A549 (cell line): ENCODE results near the gene MSS51. TPM values are rescaled to one million over a fixed set of nuclear protein-coding genes. Genes with fewer than 3 reads are reported as not detected.

ENCODE experiments used
- ATAC-seq, 2 experiments: fragments of 200-7000 bp in 1 of 2; fragments of >200 bp in 1 of 2; cut with Nextera tagmentation in 1 of 2; cut with Tn5 transposase in 1 of 2; 3 replicates each; pipeline versions ENCODE4 v1.8.0 to v1.9.1; 2018 to 2020; ENCODE audit warnings: mild to moderate bottlenecking in 1 of 2, moderate library complexity in 1 of 2
- CTCF ChIA-PET: fragments of 300-600 bp; sonication (Branson Sonifier 250); formaldehyde crosslinking; extraction: SDS; loops from one replicate; lab custom pipeline; 2021; ENCODE audit warnings: antibody characterized with exemption, inconsistent platforms; lab: Yijun Ruan, JAX
- POLR2A ChIA-PET: fragments of 350-600 bp; formaldehyde crosslinking; extraction: SDS; loops from one replicate; lab custom pipeline; 2021; ENCODE audit warnings: antibody characterized with exemption, inconsistent platforms; lab: Yijun Ruan, JAX
- DNase-seq, 2 experiments: peaks; one replicate each; pipeline versions ENCODE4 v3.0.0 to v3.0.0-alpha.2; 2011 to 2016; ENCODE audit warnings: low read depth in 1 of 2, low spot score in 1 of 2
- FAIRE-seq: peaks from 2 replicates; lab custom pipeline; 2011; peaks lifted over from hg19 to GRCh38; lab: Jason Lieb, UNC
- H3K27ac ChIP-seq, 2 experiments: fragments of >200 bp; sonication (Bioruptor Twin); formaldehyde crosslinking; 3 replicates each; pipeline ENCODE4 v1.5.1; 2016 to 2017
- H3K4me1 ChIP-seq: fragments of >200 bp; sonication (Bioruptor Twin); formaldehyde crosslinking; 3 replicates; pipeline ENCODE4 v1.6.1; 2016
- H3K4me2 ChIP-seq: fragments of >200 bp; sonication (Bioruptor Twin); formaldehyde crosslinking; 3 replicates; pipeline ENCODE4 v1.6.1; 2016
- H3K4me3 ChIP-seq: fragments of >200 bp; sonication (Bioruptor Twin); formaldehyde crosslinking; 3 replicates; pipeline ENCODE4 v1.5.1; 2016
- H3K9me3 ChIP-seq: fragments of >200 bp; sonication (Bioruptor Twin); formaldehyde crosslinking; 3 replicates; pipeline ENCODE4 v1.6.1; 2016
- CBX8 ChIP-seq: fragments of 200-600 bp; sonication (generic); IDR thresholded peaks from 2 replicates; pipeline ENCODE4 v1.6.1; 2016
- CHD2 ChIP-seq: fragments of 150-350 bp; IDR thresholded peaks from 2 replicates; pipeline ENCODE4 v1.6.1; 2014; ENCODE audit warnings: low read length; ENCODE audit not compliant: partially characterized antibody
- CHD4 ChIP-seq: fragments of 200-600 bp; sonication (generic); IDR thresholded peaks from 2 replicates; pipeline ENCODE4 v1.6.1; 2016; ENCODE audit warnings: antibody characterized with exemption, mild to moderate bottlenecking, borderline replicate concordance
- EHF ChIP-seq: fragments of 250-450 bp; sonication (Bioruptor Pico); IDR thresholded peaks from 2 replicates; pipeline ENCODE4 v1.5.0; 2020; ENCODE audit warnings: mild to moderate bottlenecking
- EHMT2 ChIP-seq: fragments of 200-600 bp; sonication (generic); IDR thresholded peaks from 2 replicates; pipeline ENCODE4 v1.6.1; 2016; ENCODE audit warnings: antibody characterized with exemption, low read depth, mild to moderate bottlenecking, moderate library complexity
- FOSL2 ChIP-seq, 2 experiments: fragments of 450-650 bp in 1 of 2; fragments of >200 bp in 1 of 2; sonication (Bioruptor Twin) in 1 of 2; formaldehyde crosslinking; IDR thresholded peaks; 2 replicates each; pipeline versions ENCODE4 v1.5.0 to v1.6.1; 2016 to 2020; ENCODE audit warnings: mild to moderate bottlenecking in 1 of 2, moderate library complexity in 1 of 2
- HEYL ChIP-seq: fragments of 250-450 bp; sonication (Bioruptor Pico); IDR thresholded peaks from 2 replicates; pipeline ENCODE4 v1.8.0; 2021; ENCODE audit warnings: mild to moderate bottlenecking, moderate library complexity
- HOXB5 ChIP-seq: fragments of 250-450 bp; sonication (Bioruptor Pico); IDR thresholded peaks from 2 replicates; pipeline ENCODE4 v1.5.0; 2020; ENCODE audit warnings: mild to moderate bottlenecking, moderate library complexity
- JUN ChIP-seq, 2 experiments: fragments of >200 bp; sonication (Bioruptor Twin); formaldehyde crosslinking; IDR thresholded peaks; 2 replicates in 1 of 2; 3 replicates in 1 of 2; pipeline ENCODE4 v1.6.1; 2016 to 2017
- KDM1A ChIP-seq: fragments of 200-600 bp; sonication (generic); IDR thresholded peaks from 2 replicates; pipeline ENCODE4 v1.6.1; 2016; ENCODE audit warnings: low read depth, mild to moderate bottlenecking
- MAZ ChIP-seq: fragments of 150-350 bp; IDR thresholded peaks from 2 replicates; pipeline ENCODE4 v1.6.1; 2014; ENCODE audit warnings: antibody characterized with exemption, low read depth, low read length, borderline replicate concordance
- MYC ChIP-seq: IDR thresholded peaks from 2 replicates; pipeline ENCODE4 v1.6.1; 2012; ENCODE audit warnings: mild to moderate bottlenecking, inconsistent platforms, low read length, improper control_type of control experiment, borderline replicate concordance
- NFE2L2 ChIP-seq: fragments of 150-350 bp; conservative IDR thresholded peaks from 2 replicates; pipeline ENCODE4 v1.6.1; 2014; ENCODE audit warnings: low read length
- NPAS2 ChIP-seq: fragments of 250-450 bp; sonication (Bioruptor Pico); IDR thresholded peaks from 2 replicates; pipeline ENCODE4 v1.8.0; 2022; ENCODE audit warnings: mild to moderate bottlenecking, moderate library complexity, borderline replicate concordance
- NR3C1 ChIP-seq: fragments of >200 bp; sonication (Bioruptor Twin); formaldehyde crosslinking; IDR thresholded peaks from 3 replicates; pipeline ENCODE4 v1.6.1; 2017
- POLR2AphosphoS2 ChIP-seq: conservative IDR thresholded peaks from 2 replicates; pipeline ENCODE4 v1.6.1; 2012; ENCODE audit warnings: low read length, improper control_type of control experiment, inconsistent platforms
- RNF2 ChIP-seq: fragments of 200-600 bp; sonication (generic); IDR thresholded peaks from 2 replicates; pipeline ENCODE4 v1.6.1; 2016; ENCODE audit warnings: low read depth, mild to moderate bottlenecking, antibody characterized with exemption, moderate library complexity, borderline replicate concordance
- SREBF2 ChIP-seq: fragments of 450-650 bp; IDR thresholded peaks from 2 replicates; pipeline ENCODE4 v1.6.1; 2014; ENCODE audit warnings: mild to moderate bottlenecking, moderate library complexity
- TFCP2L1 ChIP-seq: fragments of 250-450 bp; sonication (Bioruptor Pico); IDR thresholded peaks from 2 replicates; pipeline ENCODE4 v1.5.0; 2021; ENCODE audit warnings: mild to moderate bottlenecking
- ZC3H11A ChIP-seq: fragments of 450-650 bp; IDR thresholded peaks from 2 replicates; pipeline ENCODE4 v1.6.1; 2014; ENCODE audit warnings: antibody characterized with exemption, mild to moderate bottlenecking
- ZNF302 ChIP-seq: fragments of 250-450 bp; sonication (Bioruptor Pico); IDR thresholded peaks from 2 replicates; pipeline ENCODE4 v1.9.0; 2021; ENCODE audit warnings: inconsistent platforms, mild to moderate bottlenecking, moderate library complexity
- ZSCAN20 ChIP-seq: fragments of 250-450 bp; sonication (Bioruptor Pico); IDR thresholded peaks from 2 replicates; pipeline ENCODE4 v1.8.0; 2022; ENCODE audit warnings: mild to moderate bottlenecking, moderate library complexity
- WGBS: methylation state at CpG from one replicate; pipeline ENCODE4 v1.1.6; 2017; ENCODE audit errors: missing lambda C conversion rate; 5-methylcytosine and 5-hydroxymethylcytosine counted together
- polyA plus RNA-seq, 4 experiments: library from polyadenylated mRNA; depleted of rRNA in 3 of 4; stranded (reverse); fragments of >200 nt; fragmentation: RNase III in 1 of 4; extraction: RNeasy Plus Mini Kit Qiagen cat#74134 plus additional on column Dnase treatment in 1 of 4; gene quantifications; 2 replicates in 3 of 4; 3 replicates in 1 of 4; pipeline ENCODE4 v1.2.3, GENCODE V29; 2011 to 2017
- TF ChIP-seq, protein P1 (sequence below): fragments of >200 bp; sonication (Bioruptor Twin); formaldehyde crosslinking; IDR thresholded peaks from 2 replicates; pipeline ENCODE4 v1.6.1; 2016
- TF ChIP-seq, protein P2 (sequence below): fragments of 450-650 bp; IDR thresholded peaks from 2 replicates; pipeline ENCODE4 v1.6.1; 2014; ENCODE audit warnings: antibody characterized with exemption
- TF ChIP-seq, protein P3 (sequence below): IDR thresholded peaks from 2 replicates; pipeline ENCODE4 v1.6.1; 2012; ENCODE audit warnings: low read depth, borderline replicate concordance

MSS51 gene
- polyA plus RNA-seq, 2 of the 4 experiments (the other 2 are of a cell fraction) = 0.49 to 1.1 TPM

GRCh38 chr10:73456187-73456890 is 23.0 kb upstream of the MSS51 start:
- no peak for FAIRE-seq

GRCh38 chr10:73449113-73449512 is 15.8 kb upstream of the MSS51 start:
- TF ChIP-seq POLR2AphosphoS2 (no peak), TFCP2L1 (CRISPR knock-in tag) (no peak)
- POLR2A ChIA-PET = no interaction called here
- Histone ChIP-seq H3K4me1 (no peaks in the 10 kb centered on the region), H3K4me2 (no peak overlapping the region), H3K4me3 (no peak overlapping the region), H3K9me3 (no peaks in the 10 kb centered on the region), H3K27ac (no peak overlapping the region)
- CTCF ChIA-PET = no interaction called here
- WGBS = 53% methylated on average over 1 of the region's 1 CpG
- FAIRE-seq = peak; percentile 54
- DNase-seq = no peak
- ATAC-seq = no peak

More at GRCh38 chr10:73456187-73456890, 23.0 kb upstream of the MSS51 start:
- no peaks in the 10 kb centered on the region for H3K9me3 ChIP-seq
- POLR2A ChIA-PET = interaction anchor here (0.6 kb wide), 1 partner anchor 43 kb away, joined by 3 read pairs; no protein-coding TSS in a partner anchor
- 93% methylated on average over 2 of the region's 2 CpGs for WGBS
- no peak for TF ChIP-seq TFCP2L1 (CRISPR knock-in tag)
- no peak for TF ChIP-seq RNF2
- TF ChIP-seq, protein P1, sequence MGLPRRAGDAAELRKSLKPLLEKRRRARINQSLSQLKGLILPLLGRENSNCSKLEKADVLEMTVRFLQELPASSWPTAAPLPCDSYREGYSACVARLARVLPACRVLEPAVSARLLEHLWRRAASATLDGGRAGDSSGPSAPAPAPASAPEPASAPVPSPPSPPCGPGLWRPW = no peak
- no peak for TF ChIP-seq CHD4
- DNase-seq (no peak), ATAC-seq (no peak)
- no peaks in the 10 kb centered on the region for H3K4me1 ChIP-seq
- CTCF ChIA-PET = no interaction called here
- H3K4me2 ChIP-seq = no peak overlapping the region
- H3K4me3 ChIP-seq = no peak overlapping the region
- no peak overlapping the region for H3K27ac ChIP-seq

GRCh38 chr10:73448384-73448783 is 15.0 kb upstream of the MSS51 start:
- ChIA-PET POLR2A (no interaction called here), CTCF (interaction anchor here (1.3 kb wide), 1 partner anchor 81 kb away, joined by 3 read pairs; no protein-coding TSS in a partner anchor)
- 92% methylated on average over 1 of the region's 1 CpG for WGBS
- TF ChIP-seq ZC3H11A (no peak), MAZ (no peak), EHMT2 (no peak), SREBF2 (no peak)
- TF ChIP-seq, all 56 proteins: peak for 0
- no peak for FAIRE-seq
- Histone ChIP-seq H3K4me2 (no peak overlapping the region), H3K27ac (no peak overlapping the region), H3K4me3 (no peak overlapping the region), H3K9me3 (no peaks in the 10 kb centered on the region), H3K4me1 (no peaks in the 10 kb centered on the region)
- no peak for DNase-seq
- no peak for ATAC-seq

DNA sequence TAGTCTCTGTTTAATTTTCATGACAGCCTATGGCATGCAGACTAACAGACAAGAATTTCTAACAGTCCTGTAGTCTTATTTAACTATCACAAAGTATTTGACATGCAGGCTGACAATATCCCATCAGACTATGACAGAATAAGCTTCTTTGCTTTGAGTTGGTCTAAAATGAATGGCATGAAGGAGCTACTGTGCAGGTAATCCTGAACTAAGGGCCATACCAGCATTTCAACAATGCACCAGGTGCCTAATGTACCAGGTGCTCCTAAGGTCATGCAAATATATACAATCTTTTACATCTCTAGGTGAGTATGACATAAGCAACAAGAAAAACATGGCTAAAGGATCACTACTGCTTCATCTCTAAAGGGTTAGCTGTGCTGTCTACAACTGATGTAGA is 13.6 kb upstream of the MSS51 start:
- Histone ChIP-seq H3K4me2 (no peak overlapping the region), H3K9me3 (no peaks in the 10 kb centered on the region), H3K27ac (no peak overlapping the region), H3K4me1 (no peaks in the 10 kb centered on the region), H3K4me3 (no peak overlapping the region)
- TF ChIP-seq CHD2 (no peak), HEYL (no peak), FOSL2 (IDR thresholded peaks at IDR 0.05) (no peak), FOSL2 (CRISPR knock-in tag; IDR thresholded peaks at IDR 0.05) (no peak), MYC (no peak), CBX8 (no peak), RNF2 (no peak), NR3C1 (no peak), NFE2L2 (no peak), ZNF302 (no peak), TFCP2L1 (CRISPR knock-in tag) (no peak), JUN (IDR thresholded peaks at IDR 0.05) (no peak), HOXB5 (no peak), POLR2AphosphoS2 (no peak), KDM1A (no peak), ZSCAN20 (CRISPR knock-in tag) (no peak), EHF (CRISPR knock-in tag) (no peak), EHMT2 (no peak), NPAS2 (no peak)
- TF ChIP-seq, protein P2, sequence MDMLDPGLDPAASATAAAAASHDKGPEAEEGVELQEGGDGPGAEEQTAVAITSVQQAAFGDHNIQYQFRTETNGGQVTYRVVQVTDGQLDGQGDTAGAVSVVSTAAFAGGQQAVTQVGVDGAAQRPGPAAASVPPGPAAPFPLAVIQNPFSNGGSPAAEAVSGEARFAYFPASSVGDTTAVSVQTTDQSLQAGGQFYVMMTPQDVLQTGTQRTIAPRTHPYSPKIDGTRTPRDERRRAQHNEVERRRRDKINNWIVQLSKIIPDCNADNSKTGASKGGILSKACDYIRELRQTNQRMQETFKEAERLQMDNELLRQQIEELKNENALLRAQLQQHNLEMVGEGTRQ = no peak
- TF ChIP-seq, protein P3, sequence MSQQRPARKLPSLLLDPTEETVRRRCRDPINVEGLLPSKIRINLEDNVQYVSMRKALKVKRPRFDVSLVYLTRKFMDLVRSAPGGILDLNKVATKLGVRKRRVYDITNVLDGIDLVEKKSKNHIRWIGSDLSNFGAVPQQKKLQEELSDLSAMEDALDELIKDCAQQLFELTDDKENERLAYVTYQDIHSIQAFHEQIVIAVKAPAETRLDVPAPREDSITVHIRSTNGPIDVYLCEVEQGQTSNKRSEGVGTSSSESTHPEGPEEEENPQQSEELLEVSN = no peak
- ATAC-seq (no peak), FAIRE-seq (no peak), DNase-seq (no peak)
- POLR2A ChIA-PET = no interaction called here
- CTCF ChIA-PET = interaction anchor here (1.3 kb wide), 1 partner anchor 82 kb away, joined by 3 read pairs; no protein-coding TSS in a partner anchor
